GM03348 (cell line): ENCODE measurements around the gene TSPAN5.
"Not testable (repeated sequence)": the region's sequence is repeated elsewhere in the genome, so short reads cannot be mapped to it uniquely, and the experiment has no call there.

Experiments
- DNase-seq: peaks from one replicate; pipeline ENCODE4 v3.0.0; 2012; ENCODE audit warnings: low spot score

The TSPAN5 gene

GRCh38 chr4:98546910-98547594 lies 111.4 kb downstream of the TSPAN5 start:
- peak; percentile 82 for DNase-seq

GRCh38 chr4:98544818-98545414 lies 113.5 kb downstream of the TSPAN5 start:
- DNase-seq = no peak

- no peak for DNase-seq
Observed at GRCh38 chr4:98544141-98544817, 114.1 kb downstream of the TSPAN5 start.

GRCh38 chr4:98542011-98542410 lies 116.4 kb downstream of the TSPAN5 start:
- DNase-seq = no peak

GRCh38 chr4:98540803-98541202 lies 117.6 kb downstream of the TSPAN5 start:
- no peak for DNase-seq

GRCh38 chr4:98539741-98540140 lies 118.7 kb downstream of the TSPAN5 start:
- no peak for DNase-seq

GRCh38 chr4:98539299-98539698 lies 119.1 kb downstream of the TSPAN5 start:
- no peak for DNase-seq

GRCh38 chr4:98536631-98537030 lies 121.8 kb downstream of the TSPAN5 start:
- DNase-seq = no peak

- DNase-seq = not testable (repeated sequence)
Observed at GRCh38 chr4:98534146-98534545, 124.3 kb downstream of the TSPAN5 start.

GRCh38 chr4:98530572-98530971 lies 127.8 kb downstream of the TSPAN5 start:
- no peak for DNase-seq

- no peak for DNase-seq
Observed at GRCh38 chr4:98529970-98530569, 128.3 kb downstream of the TSPAN5 start.

- DNase-seq = no peak
Observed at GRCh38 chr4:98528882-98529281, 129.5 kb downstream of the TSPAN5 start.

- DNase-seq = no peak
Observed at GRCh38 chr4:98527534-98528269, 130.7 kb downstream of the TSPAN5 start.

GRCh38 chr4:98524230-98524629 lies 134.2 kb downstream of the TSPAN5 start:
- DNase-seq = no peak

GRCh38 chr4:98522636-98523395 lies 135.6 kb downstream of the TSPAN5 start:
- DNase-seq = peak; percentile 60

- DNase-seq = no peak
Observed at GRCh38 chr4:98522062-98522461, 136.3 kb downstream of the TSPAN5 start.

GRCh38 chr4:98521486-98521885 lies 136.9 kb downstream of the TSPAN5 start:
- no peak for DNase-seq

GRCh38 chr4:98519268-98519977 lies 139.0 kb downstream of the TSPAN5 start:
- DNase-seq = peak; percentile 21

GRCh38 chr4:98518559-98519267 lies 139.7 kb downstream of the TSPAN5 start:
- no peak for DNase-seq
